ENCODE data around the gene BMERB1.
"Not testable (repeated sequence)": the region's sequence is repeated elsewhere in the genome, so short reads cannot be mapped to it uniquely, and the experiment has no call there.

The BMERB1 gene

DNA sequence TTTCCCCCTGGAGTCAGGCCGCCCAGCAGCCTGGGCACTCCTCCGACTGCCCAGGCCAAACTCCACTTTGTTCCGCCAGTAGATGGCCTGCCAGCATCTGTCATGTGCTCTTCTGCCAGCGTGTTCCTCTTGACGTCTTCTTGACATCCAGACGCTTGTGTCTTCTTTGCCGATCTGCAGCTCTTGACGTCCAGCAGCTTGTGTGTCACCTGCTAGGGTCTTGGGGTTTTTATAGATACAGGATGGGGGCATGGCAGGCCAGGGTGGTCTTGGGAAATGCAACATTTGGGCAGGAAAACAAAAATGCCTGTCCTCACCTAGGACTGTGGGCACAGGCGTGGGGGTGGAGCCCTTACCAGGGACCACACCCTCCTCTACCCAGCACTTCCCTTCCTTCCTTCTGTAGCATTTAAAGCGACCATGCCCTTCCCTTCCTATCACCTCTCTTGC is 88.7 kb downstream of the BMERB1 start:
- DNase-seq (ENCODE audit: low read depth in 3 of 3), result no peak

DNA sequence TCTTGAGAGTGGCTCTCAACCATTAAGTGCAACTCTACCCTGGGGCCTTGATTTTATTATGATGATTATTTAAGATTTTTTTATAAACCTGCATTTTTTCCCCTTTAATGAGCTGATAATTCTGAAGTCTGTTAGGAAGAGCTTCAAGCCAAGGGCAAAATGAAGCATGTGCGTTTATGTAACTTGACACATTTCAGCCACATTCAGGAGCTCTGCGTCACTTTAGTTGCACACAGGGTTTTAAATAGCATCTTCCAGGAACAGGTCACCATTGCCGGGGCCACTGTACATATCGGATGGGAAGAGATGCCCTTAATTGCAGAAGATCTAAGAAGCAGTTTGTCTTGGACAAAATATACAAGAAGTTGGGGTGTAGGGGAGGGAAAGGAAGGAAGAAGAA is 89.6 kb downstream of the BMERB1 start:
- no peak for DNase-seq (ENCODE audit: low read depth in 3 of 3)

DNA sequence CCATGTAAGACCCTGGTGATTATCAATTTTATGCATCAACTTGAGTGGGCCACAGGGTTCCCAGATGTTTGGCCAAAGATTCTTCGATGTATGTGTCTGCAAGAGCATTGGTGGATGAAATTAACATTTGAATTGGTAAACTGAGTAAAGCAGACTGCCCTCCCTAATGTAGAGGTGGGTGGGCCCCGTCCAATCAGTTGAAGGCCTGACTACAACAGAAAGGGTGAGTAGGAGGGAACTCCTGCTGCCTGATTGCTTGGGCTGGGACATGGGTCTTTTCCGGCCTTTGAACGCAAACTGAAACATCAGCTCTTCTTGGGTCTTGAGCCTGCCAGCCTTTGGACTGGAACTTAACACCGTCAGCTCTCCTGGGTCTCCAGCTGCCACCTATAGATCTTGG is 90.6 kb downstream of the BMERB1 start:
- no peak for DNase-seq (ENCODE audit: low read depth in 3 of 3)

- DNase-seq (ENCODE audit: low read depth in 3 of 3), result no peak
Observed at GRCh38 chr16:15526097-15526496, 91.7 kb downstream of the BMERB1 start.

DNA sequence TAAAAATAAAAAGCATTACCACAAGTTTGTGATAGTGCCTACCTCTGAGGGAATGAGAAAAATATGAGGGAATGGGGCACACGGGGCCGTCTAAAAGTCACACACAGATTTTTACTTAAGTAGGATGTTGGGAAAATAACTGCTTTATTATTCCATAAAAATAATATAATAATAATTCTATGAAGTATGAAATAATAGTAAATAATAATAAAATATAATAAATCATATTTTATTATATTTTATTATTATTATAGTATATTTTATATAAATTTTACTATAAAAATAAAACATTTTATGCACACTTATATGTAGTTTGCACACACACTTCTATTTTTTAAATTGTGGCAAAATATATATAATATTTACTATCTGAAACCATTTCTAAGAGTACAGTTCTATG is 92.3 kb downstream of the BMERB1 start:
- no peak for DNase-seq (ENCODE audit: low read depth in 3 of 3)

GRCh38 chr16:15529673-15530072 is 95.3 kb downstream of the BMERB1 start:
- no peak for DNase-seq (ENCODE audit: low read depth in 3 of 3)

GRCh38 chr16:15530085-15530484 is 95.7 kb downstream of the BMERB1 start:
- DNase-seq (ENCODE audit: low read depth in 3 of 3), result no peak

- DNase-seq (ENCODE audit: low read depth in 3 of 3), result no peak
Observed at GRCh38 chr16:15532825-15533224, 98.4 kb downstream of the BMERB1 start.

DNA sequence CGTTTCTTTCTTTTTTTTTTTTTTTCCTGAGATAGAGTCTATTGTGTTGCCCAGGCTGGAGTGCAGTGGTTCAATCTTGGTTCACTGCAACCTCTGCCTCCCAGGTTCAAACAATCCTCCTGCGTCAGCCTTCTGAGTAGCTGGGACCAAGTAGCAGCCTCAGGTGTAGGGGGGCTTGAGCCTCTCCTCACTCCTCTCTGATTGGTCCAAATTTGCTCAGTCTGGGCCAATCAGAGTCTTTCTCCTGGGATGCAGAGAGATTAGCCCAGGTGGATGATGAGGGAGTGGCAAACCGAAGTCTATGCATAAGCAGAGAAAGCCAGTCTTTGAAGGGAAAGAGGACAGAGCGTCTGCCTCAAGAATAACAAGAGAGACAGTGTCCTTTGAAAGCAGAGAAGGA is 99.0 kb downstream of the BMERB1 start:
- no peak for DNase-seq (ENCODE audit: low read depth in 3 of 3)

DNA sequence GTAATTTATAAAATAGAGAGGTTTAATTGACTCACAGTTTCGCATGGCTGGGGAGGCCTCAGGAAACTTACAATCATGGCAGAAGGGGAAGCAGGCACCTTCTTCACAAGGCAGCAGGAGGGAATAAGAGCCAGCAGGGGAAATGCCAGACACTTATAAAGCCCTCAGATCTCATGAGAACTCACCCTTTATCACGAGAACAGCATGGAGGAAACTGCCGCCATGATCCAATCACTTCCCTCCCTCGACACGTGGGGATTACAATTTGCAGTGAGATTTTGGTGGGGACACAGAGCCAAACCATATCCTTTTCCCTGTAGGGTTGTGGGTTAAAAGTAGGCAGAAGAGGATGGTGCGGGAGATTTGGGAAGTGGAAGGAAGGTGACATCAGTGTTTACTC is 101.4 kb downstream of the BMERB1 start:
- no peak for DNase-seq (ENCODE audit: low read depth in 3 of 3)

GRCh38 chr16:15536843-15537242 is 102.5 kb downstream of the BMERB1 start:
- no peak for DNase-seq (ENCODE audit: low read depth in 3 of 3)

DNA sequence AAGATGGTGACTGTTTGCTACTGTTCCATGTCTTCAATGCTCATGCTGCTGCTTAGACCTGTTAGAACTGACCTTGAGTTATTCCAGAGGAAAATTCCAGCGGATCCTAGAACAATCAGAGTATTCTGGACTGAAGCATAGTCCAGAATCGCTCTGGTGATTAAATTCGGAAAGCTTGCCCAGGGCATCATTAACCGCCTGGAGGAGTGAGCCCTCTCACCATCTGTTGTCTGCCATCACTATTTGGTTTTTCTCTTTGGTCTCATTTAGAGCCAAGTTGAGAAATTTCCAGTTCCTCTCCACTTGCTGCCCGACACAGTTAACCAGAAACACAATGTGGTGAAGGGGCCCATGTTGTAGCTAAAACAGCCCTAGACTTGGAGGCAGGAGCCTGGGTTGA is 104.1 kb downstream of the BMERB1 start:
- no peak for DNase-seq (ENCODE audit: low read depth in 3 of 3)

DNA sequence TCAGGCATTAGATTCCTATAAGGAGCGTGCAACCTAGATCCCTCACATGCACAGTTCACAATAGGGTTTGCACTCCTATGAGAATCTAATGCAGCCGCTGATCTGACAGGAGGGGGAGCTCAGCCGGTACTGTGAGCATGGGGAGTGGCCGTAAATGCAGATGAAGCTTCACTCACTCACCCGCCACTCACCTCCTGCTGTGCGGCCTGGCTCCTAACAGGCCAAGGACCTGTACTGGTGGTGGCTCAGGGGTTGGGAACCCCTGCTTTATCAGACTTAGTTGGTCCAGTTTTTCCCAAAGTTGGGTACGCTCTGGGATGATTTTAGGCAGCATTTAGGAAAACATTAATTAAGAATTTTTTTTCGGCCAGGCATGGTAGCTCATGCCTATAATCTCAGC is 104.8 kb downstream of the BMERB1 start:
- DNase-seq (ENCODE audit: low read depth in 3 of 3), result no peak

GRCh38 chr16:15542261-15542660 is 107.9 kb downstream of the BMERB1 start:
- no peak for DNase-seq (ENCODE audit: low read depth in 3 of 3)

DNA sequence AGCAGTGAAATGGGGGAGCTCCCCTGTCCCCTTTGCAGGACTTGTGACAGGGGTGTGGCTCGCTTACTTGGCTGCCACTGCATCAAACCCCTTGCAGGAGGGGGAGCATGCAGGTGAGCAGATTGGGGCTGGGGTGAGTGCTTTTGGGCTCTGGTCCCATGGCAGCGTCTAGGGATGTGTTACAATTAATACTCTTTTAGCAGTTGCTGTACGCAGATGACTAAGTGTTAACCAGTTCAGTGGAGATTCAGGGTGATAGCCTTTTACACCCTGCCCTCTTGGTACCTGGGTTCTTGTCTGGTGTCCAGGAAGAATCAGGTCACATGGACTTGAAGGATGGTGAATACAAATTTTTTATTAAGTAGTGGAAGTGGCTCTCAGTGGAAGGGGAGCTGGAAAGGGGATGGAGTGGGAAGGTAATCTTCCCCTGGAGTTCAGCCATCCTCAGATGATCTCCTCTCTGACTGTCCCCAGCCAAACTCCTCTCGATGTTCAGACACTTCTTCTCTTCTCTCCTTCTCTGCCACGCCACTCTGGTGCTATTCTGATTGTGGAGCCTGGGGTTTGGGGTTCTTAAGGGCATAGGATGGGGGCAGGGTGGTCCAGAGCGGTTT is 108.5 kb downstream of the BMERB1 start:
- DNase-seq (ENCODE audit: low read depth in 3 of 3), result no peak

DNA sequence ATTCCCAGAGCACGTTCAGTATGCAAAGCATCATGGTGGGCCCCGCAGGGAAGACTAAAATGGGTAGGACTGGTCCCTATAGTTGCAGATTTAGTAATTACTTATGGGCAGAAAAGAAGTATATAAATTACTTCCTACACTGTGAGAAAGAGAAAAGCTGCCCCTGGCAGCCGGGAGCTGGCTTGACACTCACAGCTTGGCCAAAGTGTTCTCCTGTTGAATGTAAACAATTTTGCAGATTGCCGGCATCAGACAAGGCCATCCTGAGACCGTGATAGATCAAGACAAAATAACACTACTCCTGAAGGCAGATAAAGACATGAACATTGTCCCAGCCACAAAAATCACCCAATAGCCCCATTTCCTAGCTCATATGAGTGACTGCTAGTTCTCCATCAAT is 110.0 kb downstream of the BMERB1 start:
- DNase-seq (ENCODE audit: low read depth in 3 of 3), result no peak

DNA sequence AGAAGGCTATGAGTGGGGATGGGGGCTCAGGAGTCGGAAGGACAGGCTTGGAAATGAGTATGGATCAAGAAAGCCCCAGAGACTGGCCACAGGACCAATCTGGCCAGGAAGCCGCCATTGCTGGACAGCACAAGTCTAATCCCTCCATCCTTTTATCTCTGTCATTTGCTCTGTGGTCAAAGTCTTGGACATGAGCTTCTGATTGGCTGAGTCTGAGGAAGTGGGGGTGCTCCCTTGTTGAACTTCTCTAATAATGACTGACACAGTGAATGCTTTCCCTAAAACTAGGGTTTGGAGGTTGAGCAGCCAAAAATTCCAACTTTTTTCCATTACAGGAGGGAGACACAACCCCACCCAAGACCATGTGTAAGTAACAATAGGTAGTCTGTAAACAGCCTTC is 111.2 kb downstream of the BMERB1 start:
- no peak for DNase-seq (ENCODE audit: low read depth in 3 of 3)

DNA sequence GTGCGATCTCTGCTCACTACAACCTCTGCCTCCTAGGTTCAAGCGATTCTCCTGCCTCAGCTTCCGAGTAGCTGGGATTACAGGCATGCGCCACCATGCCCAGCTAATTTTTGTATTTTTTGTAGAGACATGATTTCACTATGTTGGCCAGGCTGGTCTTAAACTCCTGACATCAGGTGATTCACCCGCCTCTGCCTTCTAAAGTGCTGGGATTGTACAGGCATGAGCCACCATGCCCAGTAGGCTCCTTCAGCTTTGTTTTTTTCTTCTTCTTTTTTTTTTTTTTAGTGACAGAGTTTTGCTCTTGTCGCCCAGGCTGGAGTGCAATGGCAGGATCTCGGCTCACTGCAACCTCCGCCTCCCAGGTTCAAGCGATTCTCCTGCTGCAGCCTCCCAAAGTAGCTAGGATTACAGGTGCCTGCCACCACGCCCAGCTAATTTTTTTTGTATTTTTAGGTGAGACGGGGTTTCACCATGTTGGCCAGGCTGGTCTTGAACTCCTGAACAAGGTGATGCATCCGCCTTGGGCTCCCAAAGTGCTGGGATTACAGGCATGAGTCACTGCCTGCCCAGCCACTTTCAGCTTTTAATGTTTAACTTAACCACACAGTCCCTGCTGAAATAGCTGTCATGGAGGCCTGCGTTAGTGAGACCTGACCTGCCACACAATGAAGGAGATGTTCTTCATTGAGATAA is 112.8 kb downstream of the BMERB1 start:
- not testable (repeated sequence) for DNase-seq (ENCODE audit: low read depth in 3 of 3)

DNA sequence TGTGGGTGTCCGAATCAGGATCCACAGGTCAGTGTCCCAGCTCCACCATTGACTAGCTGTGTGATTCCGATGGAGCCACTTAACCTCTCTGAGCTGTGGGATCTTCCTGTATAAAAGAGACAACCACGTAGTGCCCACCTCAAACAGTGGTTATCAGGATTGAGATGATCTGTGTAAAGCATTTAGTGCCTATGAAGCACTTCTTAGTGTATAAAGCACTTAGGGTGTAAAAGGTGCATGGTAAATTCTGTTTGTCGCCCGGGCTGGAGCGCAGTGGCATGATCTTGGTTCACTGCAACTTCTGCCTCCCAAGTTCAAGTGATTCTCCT is 113.3 kb downstream of the BMERB1 start:
- no peak for DNase-seq (ENCODE audit: low read depth in 3 of 3)

DNA sequence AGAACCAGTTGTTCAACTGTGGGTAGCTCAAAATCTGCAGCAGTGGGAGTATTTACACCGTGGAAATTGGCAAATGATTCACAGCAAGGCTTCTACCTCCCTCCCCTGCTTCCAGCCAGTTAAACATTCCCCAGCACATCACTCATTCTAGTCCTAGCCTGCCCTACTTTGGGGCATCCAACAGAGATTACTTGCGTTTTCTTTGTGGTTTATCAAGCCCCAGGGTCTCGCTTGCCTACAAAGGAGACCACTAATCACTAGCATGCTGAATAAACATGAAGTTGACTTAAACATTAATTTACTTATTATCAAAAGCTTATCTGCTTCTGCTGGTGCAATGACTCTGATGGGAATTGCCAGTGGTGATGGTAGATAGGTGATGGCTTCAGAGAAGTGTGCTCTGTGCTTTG is 114.1 kb downstream of the BMERB1 start:
- DNase-seq (ENCODE audit: low read depth in 3 of 3), result no peak

- no peak for DNase-seq (ENCODE audit: low read depth in 3 of 3)
Observed at GRCh38 chr16:15552507-15552906, 118.1 kb downstream of the BMERB1 start.

GRCh38 chr16:15553313-15554088 is 119.1 kb downstream of the BMERB1 start:
- DNase-seq (ENCODE audit: low read depth in 3 of 3), result peak in 2 of 3 donors; percentile 21 to 48

- no peak for DNase-seq (ENCODE audit: low read depth in 3 of 3)
Observed at GRCh38 chr16:15556130-15556529, 121.7 kb downstream of the BMERB1 start.

Measured in stimulated activated CD4-positive, alpha-beta T cell treated with anti-CD3 and anti-CD28 coated beads, TNF-alpha, amount 100 ng/mL, for 48 hours (primary cell).